Stimulated activated CD4-positive, alpha-beta T cell treated with anti-CD3 and anti-CD28 coated beads, Interleukin-12 subunit alpha, Interleukin-12 subunit beta, amount 100 ng/mL, for 48 hours (primary cell): ENCODE data around the gene ITGA11.

Experiments used
- DNase-seq, 3 donors: peaks; one replicate each; pipeline ENCODE4 v3.0.0-alpha.2; 2020; ENCODE audit warnings: low read depth in 2 of 3, low spot score in 1 of 3

Gene ITGA11

DNA sequence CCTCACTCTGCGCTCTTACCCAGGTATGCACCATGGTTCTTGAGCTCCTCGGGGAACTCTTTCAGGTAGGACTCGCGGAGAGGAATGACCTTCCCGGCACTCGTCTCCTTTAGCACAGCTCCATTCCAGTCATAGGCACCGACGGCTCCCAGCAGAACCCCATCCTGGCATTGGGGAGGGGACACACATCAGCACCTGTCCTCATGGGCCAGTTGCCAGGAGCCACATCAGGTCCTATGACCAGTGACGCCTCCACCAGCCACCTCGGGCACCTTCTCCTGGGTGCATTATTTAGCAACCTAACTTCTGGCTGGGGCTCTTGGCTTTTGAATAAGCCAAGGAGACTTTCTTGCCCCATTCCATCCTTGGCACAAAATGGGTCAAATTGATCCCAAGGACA is 92.5 kb downstream of the ITGA11 start:
- no peak for DNase-seq

DNA sequence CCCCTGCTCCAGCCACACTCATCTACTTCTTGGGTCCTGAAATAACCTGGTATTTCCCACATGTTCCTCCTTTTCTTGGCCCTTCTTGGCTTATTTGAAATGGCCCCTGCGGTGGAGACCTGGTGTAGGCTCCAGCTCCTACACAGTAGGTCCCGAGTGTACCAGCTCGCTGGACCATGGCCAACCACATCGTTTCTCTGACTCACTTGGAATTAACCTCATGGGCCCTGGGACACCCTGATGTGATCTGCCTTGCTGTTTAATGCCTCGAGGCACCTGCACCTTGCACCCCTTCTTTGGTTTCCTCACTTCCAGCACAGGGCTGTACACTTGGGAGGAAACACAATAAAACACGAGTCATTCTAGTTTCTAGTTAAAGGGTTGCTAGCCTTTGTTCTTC is 94.1 kb downstream of the ITGA11 start:
- DNase-seq: no peak

DNA sequence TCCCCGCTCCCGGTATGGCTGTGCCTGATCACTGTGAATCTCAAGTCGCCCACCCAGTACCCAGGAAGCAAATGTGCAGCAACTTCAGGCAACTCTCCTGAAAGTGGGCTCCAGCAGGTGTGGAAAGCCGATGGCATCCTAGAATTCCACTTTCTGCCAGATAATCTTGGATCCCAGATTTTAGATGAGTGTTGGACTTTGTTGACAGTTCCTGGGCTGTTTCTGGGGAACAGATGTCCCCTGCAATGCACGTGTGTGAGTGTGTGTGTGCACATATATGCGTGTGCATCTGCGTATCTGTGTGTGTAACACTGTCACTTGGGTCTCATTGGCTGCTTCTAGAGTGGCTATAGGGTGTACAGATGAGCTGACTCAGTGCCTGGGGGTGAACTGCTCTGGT is 95.4 kb downstream of the ITGA11 start:
- DNase-seq: no peak

DNA sequence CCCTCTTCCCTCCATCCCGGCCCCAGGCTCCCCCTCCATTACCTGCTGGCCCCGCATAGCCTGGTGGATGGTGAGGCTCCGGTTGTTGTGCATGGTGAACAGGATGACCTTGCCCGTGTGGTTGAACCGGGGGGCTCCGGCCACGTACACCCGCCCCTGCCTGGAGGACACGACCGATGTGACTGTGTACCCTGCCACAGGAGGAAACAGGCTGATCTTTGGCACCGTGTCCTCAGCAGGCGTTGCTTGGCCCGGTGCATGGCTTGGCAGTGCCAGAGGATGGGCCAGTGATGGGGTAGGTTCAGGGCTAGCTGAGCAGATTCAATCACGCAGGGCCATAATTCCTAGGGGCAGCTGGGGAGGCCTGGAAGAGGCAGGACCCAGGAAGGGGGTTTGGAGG is 96.3 kb downstream of the ITGA11 start:
- no peak for DNase-seq

DNA sequence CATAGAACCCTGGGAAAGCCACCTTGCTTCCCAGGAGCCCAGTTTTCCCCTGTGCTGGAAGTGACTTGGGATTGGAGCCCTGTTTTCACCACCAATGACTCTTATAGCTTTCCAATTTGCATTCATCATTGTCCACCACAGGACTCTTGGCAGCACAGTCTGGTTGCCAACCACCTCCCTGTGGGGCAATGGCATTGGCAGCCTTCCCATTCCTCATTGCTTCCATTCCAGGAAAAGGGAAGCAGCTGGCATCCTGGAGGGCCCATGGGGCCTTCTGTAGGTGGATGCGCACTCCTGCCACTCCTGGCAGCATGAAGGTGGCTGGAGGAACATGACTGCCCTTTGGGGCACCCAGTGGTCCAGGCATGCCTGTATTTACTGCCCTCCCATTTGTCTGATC is 96.7 kb downstream of the ITGA11 start:
- no peak for DNase-seq

DNA sequence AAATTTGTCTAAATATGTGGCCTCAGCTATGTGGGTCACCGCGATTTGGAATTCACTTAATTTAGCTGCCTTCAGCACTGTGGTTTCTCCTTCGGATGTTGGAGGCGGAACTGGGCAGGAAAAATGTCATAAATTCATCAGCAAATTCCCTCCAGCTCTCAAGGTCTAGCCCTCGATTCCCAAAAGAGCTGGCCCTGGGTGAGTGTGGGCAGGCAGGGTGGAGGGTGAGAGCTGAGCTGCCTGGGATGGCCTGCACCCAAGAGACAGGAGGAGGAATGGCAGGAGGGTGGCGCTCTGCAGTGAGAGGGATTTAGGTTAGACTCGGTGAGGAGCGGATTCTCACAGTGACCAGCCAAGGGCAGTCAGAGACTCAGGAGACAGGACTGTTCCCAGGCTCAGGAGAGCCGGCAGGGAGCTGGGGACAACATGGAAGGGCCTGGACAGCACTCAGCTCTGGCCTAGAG is 97.3 kb downstream of the ITGA11 start:
- DNase-seq: no peak

DNA sequence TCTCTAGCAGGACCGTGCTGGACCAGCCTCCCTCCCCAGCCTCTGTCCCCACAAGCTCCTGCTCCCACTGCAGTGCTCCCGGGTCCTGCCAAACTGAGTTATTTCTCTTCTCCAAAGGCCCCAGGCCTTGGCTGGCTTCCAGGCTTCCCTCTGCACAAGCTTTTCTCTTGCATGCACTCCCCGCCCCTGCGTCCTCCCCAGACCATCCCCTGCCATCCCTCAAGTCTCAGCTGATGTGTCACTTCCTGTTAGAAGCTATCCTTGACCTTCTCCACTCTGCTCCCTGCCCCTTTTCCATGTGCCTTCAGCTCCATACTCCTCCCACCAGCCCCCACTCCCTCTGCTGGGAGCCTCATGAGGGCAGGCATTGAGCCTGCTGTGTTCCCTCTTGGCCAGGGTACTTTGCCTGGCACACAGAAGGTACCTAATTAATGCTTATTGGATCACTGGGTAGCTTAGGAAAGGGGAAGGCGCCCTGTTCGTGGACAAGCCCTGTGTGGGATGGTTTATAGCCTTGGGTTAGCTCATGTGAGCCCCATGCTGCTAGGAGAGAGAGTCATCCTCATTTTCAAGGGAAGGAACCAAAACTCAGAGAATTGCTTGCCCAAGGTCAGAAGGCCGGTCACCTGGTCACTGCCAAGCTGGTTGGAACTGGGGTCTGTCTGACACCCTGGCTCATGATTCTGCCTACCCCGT is 98.0 kb downstream of the ITGA11 start:
- no peak for DNase-seq

DNA sequence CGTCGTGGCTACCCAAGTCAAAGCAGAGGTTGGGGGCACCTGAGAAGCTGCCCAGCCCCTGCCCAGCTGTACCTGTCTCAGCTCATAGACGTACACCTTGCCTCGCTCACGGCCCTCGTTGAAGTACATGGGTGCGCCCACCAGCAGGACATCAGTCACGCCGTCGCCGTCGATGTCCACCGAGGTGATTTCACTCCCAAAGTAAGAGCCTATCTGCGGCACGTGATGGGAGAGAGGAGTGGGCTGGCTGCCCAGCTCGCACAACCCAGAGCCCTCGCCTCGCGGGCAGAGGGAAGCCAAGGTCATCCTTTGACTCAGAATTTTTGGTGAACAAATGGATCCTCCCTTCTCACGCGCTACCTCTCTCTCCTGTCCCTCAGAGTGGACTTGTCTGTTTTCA is 99.7 kb downstream of the ITGA11 start:
- DNase-seq: no peak

DNA sequence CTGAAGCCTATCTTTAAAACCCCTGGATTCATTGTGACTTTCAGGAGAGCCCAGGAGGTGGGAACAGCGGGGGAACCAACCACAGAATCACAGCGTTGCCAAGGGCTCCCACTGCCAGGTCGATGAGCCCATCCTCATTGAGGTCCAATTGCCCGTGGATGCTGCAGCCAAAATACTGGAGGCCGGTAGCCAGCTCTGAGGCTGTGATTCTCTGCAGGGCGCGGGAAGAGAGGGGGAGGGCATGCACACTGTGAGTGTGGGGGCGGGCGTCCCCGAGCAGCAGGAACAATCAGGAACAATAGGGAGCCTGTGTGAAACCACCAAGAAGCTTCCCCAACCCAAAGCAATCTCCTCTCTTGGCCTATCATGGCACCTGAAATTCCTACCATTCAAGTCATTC is 101.1 kb downstream of the ITGA11 start:
- no peak for DNase-seq

DNA sequence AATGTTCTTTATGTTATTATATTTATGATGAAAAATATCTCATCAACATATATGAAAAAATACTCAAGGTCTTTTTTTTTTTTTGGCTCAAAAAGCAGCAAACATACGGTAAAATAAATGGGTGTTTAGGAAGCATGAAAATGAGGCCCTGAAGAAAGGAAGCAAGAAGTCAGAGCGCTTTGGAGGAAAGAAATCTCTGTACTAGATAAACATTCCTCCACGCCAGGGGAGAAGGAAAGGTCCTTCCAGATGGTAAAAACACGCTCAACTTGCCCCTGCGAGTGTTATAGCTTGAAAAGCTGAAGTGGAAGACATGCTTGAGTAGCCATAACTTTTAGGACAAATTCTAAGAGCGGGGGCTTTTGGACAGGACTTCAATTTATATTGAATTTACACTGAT is 101.5 kb downstream of the ITGA11 start:
- DNase-seq: no peak

DNA sequence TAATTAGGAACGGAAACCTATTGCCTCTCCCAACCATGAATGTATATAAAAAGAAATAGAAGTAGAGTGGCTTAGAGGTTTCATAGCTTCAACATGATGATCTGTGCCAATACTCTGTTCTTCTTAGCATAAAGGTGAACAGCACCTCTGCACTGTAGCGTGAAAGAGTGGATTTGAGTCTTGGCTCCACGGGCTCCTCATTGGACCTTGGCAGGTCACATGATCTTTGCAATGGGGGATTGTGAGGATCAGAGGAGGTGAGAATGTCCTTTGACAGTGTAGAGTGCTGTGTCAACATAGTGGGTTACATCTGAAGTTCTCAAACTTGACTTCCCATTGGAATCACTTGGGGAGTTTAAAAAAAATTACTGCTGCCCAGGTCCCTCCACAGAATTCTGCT is 103.0 kb downstream of the ITGA11 start:
- DNase-seq: no peak

DNA sequence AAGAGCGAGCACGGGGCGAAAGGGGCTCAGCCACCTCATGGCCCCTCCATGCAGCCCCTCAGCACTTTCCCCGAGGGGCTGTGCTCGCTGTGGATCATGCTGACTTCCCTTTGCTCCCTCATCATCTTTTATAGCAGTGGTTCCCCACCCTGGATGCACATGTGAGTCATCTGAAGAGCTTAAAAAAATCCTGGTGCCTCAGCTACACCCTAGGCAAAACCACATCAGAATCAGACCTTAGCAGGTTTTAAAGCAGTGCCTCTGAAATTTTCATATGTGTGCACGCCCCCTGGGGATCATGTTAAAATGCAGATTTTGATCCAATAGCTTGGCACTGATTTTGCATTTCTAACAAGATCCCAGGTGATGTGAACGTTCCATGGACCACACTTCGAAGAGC is 103.5 kb downstream of the ITGA11 start:
- DNase-seq: no peak

DNA sequence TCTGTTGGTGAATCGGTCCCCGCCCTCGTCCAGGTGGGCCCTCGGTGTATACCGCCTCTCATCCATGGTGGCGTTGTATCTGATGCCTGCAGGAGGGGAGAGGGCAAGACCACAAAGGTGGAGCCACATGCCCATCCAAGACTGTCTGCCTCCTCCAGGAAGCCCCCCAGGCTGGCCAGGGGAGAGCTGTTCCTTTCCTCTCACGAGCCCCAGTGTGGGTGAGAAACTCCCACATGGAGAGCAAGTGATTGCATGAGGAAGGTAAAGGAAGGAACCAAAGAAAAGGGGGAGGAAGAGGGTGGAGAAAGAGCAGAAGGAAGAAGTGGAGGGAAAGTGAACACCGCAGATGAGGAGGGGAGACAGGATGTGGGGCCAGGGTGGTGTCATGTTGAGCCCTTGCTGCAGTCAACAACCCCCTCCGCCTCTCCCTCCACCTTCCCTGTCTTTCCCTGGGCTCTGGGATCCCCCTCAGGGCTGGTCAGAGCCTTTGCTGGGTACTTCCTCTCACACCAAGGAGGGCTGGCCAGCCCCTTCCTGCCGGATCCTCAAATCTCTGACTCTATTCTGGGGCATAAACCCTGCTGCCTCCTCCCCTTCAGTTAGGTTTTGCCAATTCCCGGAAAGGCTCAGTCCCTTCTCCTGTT is 105.1 kb downstream of the ITGA11 start:
- no peak for DNase-seq

DNA sequence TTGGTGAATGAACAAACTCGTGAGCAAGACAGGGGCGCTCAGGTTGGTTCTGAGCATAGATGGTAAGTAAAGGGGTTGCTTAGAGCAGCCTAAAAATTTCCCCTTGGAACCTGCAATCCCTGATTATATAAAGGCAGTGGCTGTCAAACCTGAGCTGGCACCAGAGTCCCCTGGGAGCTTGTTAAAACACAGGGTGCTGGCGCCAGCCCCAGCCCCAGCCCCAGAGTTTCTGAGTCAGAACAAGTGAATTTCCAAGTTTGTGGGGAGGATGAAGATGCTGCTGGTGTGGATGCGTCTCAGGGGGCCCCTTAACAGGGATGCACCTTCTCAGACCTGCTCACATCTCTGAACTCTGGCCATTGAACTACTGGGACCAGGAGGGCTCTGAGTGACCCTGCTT is 106.2 kb downstream of the ITGA11 start:
- no peak for DNase-seq

DNA sequence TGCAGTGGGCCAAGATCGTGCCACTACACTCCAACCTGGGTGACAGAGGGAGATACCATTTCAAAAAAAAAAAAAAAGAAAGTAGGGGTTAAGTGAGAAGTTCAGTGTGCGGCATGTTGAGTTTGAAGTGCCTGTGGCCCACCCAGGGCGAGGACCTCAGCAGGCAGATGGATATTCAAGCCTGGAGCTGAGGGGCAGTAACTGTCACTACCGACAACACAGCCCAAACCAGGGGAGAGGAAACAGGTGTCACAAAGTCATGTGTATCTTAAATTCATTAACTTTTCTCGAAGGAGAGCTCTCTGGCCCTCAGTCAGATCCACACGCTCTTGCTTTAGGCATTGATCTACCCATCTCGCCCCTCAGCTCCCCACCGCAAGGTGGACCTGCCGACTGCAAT is 109.2 kb downstream of the ITGA11 start:
- DNase-seq: no peak

DNA sequence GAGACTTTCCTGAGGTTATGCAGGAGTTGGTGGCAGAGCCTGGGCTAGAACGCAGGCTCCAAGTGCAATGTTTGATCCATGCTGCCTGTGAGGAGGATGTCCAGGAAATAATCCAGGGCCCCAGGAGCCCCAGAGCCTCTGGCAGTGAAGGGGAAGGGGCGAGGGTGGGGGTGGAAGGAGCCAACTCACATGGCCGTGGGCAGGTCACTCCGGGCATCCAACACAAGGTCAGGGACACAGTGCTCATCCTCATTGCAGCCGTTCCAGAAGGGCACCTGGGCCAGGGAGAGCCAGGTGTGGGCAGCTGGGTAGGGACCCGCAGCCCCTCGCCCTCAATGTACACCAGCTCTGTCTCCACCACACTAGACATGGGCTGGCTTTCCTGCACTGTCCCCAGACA is 110.7 kb downstream of the ITGA11 start:
- DNase-seq: no peak

DNA sequence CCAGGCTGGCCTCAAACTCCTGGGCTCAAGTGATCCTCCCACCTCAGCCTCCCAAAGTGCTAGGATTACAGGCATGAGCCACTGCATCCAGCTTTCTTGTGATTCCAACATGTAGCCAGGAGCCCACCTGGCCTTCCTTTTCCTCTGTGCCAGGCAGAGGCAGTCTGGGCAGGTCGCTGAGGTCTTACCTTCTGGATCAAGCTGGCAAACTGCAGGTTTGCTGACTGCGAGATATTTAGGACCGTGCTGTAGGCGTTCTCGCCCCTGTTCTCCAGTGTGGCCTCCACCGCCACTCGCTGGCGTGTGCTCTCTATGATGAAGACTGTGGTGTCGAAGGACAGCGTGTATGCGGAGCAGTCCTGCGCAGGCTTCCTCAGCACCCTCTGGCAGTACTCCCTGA is 112.0 kb downstream of the ITGA11 start:
- DNase-seq: no peak

DNA sequence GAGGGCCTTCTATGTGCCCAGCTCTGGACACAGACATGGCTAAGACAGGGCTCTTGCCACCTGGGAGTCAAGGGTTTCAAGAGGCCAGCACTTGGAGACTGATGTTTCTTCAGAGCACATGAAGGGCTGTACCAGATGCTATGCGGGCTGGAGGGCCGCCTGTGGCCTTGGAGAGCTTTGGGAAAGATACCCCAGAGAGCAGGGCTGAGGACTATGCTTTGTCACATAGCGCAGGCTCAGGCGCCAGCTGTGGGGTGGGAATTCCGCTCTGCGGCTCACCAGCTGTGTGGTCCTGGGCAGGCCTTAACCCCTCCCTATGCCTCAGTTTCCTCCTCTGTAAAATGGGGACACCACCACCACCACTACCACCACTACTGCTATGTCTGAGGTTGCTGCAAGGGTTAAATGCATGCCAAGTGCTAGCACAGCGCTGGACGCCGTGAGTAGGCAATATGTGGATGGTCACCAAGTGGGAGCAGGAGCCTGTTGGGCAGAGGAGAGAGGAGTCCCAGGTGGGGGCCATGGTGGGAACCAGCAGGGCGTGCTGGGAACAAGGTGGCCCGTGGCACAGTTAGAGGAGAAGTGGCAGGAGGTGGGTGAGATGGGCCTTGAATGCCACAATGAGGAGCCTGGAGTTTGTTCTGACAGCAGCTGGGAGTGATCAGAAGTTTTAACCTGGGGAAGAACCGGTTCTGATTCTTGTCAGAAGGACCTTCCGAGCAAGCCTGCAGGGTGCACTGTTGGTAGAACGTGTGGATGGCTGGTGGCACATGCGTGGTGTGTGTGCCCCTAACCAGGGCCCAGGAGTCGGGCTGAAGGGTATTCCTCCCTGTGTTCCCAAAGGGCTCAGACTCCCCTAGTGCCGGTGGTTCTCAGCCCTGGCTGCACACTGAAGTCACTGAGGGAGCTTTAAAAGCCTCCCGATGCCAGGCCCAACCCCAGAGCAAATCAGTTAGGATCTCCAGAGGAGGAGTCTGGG is 112.7 kb downstream of the ITGA11 start:
- no peak for DNase-seq

DNA sequence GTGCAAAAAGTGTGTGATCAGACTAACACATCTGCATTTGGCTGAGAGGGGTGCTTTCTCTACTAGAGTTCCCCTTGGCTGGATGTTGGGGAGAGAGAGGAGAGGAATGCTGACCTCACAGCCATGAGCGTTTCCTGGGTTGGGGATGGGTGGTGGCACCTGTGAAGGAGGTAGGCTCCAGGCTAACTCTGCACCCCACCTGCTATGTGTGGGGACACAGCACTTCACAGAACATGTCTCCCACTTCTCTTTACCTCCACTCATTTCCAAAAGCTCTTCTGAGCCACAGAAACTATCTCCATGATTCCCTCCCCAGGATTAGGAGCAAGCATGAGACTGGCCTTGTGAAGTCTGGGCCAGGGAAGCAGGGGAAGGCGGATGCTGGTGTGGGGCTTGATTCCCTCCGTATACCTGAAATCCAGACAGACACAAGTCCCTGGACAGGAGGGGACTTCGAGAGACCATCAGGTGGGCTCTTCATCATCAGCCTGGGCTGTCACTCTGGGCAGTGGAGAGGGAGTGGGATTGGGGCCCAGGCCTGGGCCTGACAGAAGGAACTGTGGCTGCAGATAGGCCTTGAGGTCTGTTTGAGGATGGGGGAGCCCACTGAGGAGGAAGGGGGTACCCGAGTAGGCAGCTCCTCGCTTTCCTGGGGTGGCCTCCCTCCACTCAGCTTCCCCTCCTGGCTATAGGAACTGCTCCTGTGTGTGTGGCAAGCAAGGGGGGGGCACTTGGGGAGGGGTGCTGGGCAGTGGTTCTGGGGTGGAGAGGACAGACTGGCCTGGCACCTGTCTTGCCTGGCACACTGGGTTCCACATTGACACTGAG is 113.7 kb downstream of the ITGA11 start:
- DNase-seq: no peak

DNA sequence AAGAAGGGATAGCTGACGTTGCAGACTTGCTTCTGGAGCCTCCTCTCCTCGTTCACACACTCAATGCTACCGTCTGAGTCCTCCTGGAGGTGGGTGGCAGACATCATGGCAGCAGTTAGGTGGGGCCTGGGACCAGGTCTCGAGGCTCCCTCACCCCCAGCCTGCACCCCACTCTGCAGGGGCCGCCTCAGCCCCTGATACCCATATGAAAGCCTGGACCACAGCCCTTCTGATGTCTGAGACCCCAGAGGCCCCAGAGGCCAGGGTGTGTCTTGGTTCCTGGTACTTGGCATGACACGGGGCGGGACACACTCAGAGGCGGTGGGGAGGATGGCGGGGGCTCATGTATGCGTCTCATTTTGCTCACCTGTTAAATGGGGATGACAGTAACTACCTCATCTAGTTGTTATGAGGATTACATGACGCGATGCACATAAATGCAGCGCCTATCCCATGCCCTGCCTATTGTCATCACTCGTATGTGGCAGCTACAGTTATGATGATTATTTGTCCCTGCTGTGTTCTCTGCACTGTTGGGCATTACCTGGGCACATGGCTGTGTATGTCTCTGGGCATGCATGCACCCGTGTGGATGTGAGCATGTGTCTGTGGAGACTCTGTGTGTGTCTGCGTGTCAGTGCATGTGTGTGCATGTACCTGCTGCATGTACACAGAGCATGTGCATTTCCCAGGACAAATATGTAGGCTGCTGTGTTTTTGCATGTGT is 114.5 kb downstream of the ITGA11 start:
- no peak for DNase-seq
